Osteocyte (in vitro differentiated cells): ENCODE measurements around the gene FGGY. TPM values are rescaled to one million over a fixed set of nuclear protein-coding genes. Genes with fewer than 3 reads are reported as not detected.

Source experiments
- DNase-seq: peaks from one replicate; pipeline ENCODE4 v3.0.0; 2021; ENCODE audit warnings: mixed read lengths; ENCODE audit not compliant: unreplicated experiment; ENCODE audit errors: extremely low spot score
- H3K27ac Mint-ChIP-seq: one replicate; pipeline ENCODE4 v1.8.0; 2021; ENCODE audit warnings: mild to moderate bottlenecking, mixed read lengths; ENCODE audit not compliant: unreplicated experiment
- H3K27me3 Mint-ChIP-seq: one replicate; pipeline ENCODE4 v1.8.0; 2021; ENCODE audit warnings: mixed read lengths; ENCODE audit not compliant: unreplicated experiment
- H3K36me3 Mint-ChIP-seq: one replicate; pipeline ENCODE4 v1.8.0; 2021; ENCODE audit warnings: mixed read lengths; ENCODE audit not compliant: unreplicated experiment
- H3K4me1 Mint-ChIP-seq: one replicate; pipeline ENCODE4 v1.8.0; 2021; ENCODE audit warnings: mixed read lengths; ENCODE audit not compliant: unreplicated experiment
- H3K4me3 Mint-ChIP-seq: one replicate; pipeline ENCODE4 v1.8.0; 2021; ENCODE audit warnings: mild to moderate bottlenecking, moderate library complexity, mixed read lengths; ENCODE audit not compliant: unreplicated experiment
- H3K9me3 Mint-ChIP-seq: one replicate; pipeline ENCODE4 v1.8.0; 2021; ENCODE audit warnings: mixed read lengths; ENCODE audit not compliant: unreplicated experiment
- CTCF ChIP-seq: fragments of 200-600 bp; sonication (generic); IDR thresholded peaks from 2 replicates; pipeline ENCODE4 v1.5.0; 2021; ENCODE audit warnings: antibody characterized with exemption, mild to moderate bottlenecking, moderate library complexity
- total RNA-seq: library from RNA; stranded (reverse); gene quantifications from 2 replicates; pipeline ENCODE4 v1.2.1, GENCODE V29; 2021

Gene FGGY
- total RNA-seq, 1 donor from 2014 or later: 9.1 TPM

- peaks cover 8% of the 10 kb centered on the region for H3K4me1 Mint-ChIP-seq
- no peak for TF ChIP-seq CTCF
- H3K27ac Mint-ChIP-seq: no peak overlapping the region
- no peaks in the 10 kb centered on the region for H3K9me3 Mint-ChIP-seq
- H3K4me3 Mint-ChIP-seq: no peak overlapping the region
- no peak for DNase-seq
- H3K36me3 Mint-ChIP-seq: no peaks in the 10 kb centered on the region
- no peaks in the 10 kb centered on the region for H3K27me3 Mint-ChIP-seq
Measured at GRCh38 chr1:59428828-59429227, 131.9 kb downstream of the FGGY start.

- Mint-ChIP-seq H3K27ac (no peak overlapping the region), H3K4me3 (no peak overlapping the region), H3K4me1 (peaks cover 16% of the 10 kb centered on the region), H3K36me3 (no peaks in the 10 kb centered on the region), H3K27me3 (no peaks in the 10 kb centered on the region), H3K9me3 (no peaks in the 10 kb centered on the region)
- no peak for TF ChIP-seq CTCF
- no peak for DNase-seq
Measured at GRCh38 chr1:59429656-59430055, 132.8 kb downstream of the FGGY start.

GRCh38 chr1:59431566-59432294, 134.8 kb downstream of the FGGY start:
- DNase-seq: no peak
- no peak for TF ChIP-seq CTCF
- H3K4me3 Mint-ChIP-seq: no peak overlapping the region
- H3K9me3 Mint-ChIP-seq: no peaks in the 10 kb centered on the region
- no peaks in the 10 kb centered on the region for H3K36me3 Mint-ChIP-seq
- peaks cover 19% of the 10 kb centered on the region for H3K4me1 Mint-ChIP-seq
- H3K27ac Mint-ChIP-seq: no peak overlapping the region
- no peaks in the 10 kb centered on the region for H3K27me3 Mint-ChIP-seq

- no peaks in the 10 kb centered on the region for H3K36me3 Mint-ChIP-seq
- no peaks in the 10 kb centered on the region for H3K9me3 Mint-ChIP-seq
- peaks cover 19% of the 10 kb centered on the region for H3K4me1 Mint-ChIP-seq
- H3K27ac Mint-ChIP-seq: no peak overlapping the region
- no peak for TF ChIP-seq CTCF
- H3K4me3 Mint-ChIP-seq: no peak overlapping the region
- no peak for DNase-seq
- H3K27me3 Mint-ChIP-seq: no peaks in the 10 kb centered on the region
Measured at GRCh38 chr1:59432531-59433439, 135.9 kb downstream of the FGGY start.

- H3K27me3 Mint-ChIP-seq: no peaks in the 10 kb centered on the region
- no peak for DNase-seq
- H3K4me3 Mint-ChIP-seq: no peak overlapping the region
- no peak overlapping the region for H3K27ac Mint-ChIP-seq
- TF ChIP-seq CTCF: no peak
- H3K4me1 Mint-ChIP-seq: peaks cover 19% of the 10 kb centered on the region
- no peaks in the 10 kb centered on the region for H3K9me3 Mint-ChIP-seq
- H3K36me3 Mint-ChIP-seq: no peaks in the 10 kb centered on the region
Measured at GRCh38 chr1:59433440-59433813, 136.5 kb downstream of the FGGY start.
